Endothelial cell of umbilical vein (primary cell): ENCODE results near the gene SMIM33. TPM values are rescaled to one million over a fixed set of nuclear protein-coding genes. Genes with fewer than 3 reads are reported as not detected.
"Not testable (repeated sequence)": the region's sequence is repeated elsewhere in the genome, so short reads cannot be mapped to it uniquely, and the experiment has no call there.

Experiments used
- BruUV-seq: library from RNA; stranded (reverse); fragments of 400-500 nt; replicated peaks from 2 replicates; lab custom pipeline; 2021; lab: Mats Ljungman, UMichigan
- CTCF ChIA-PET: fragments of 300-600, 350-600 bp; sonication (Branson Sonifier 250); formaldehyde crosslinking; loops from one replicate; lab custom pipeline; 2021; ENCODE audit warnings: antibody characterized with exemption, inconsistent platforms; lab: Charles Lee
- POLR2A ChIA-PET: fragments of 300-600, 350-600 bp; sonication (Branson Sonifier 250); formaldehyde crosslinking; loops from one replicate; lab custom pipeline; 2021; ENCODE audit warnings: antibody characterized with exemption, inconsistent platforms; lab: Charles Lee
- DNase-seq: peaks from one replicate; pipeline ENCODE4 v3.0.0-alpha.2; 2011; ENCODE audit warnings: low read depth, low spot score
- FAIRE-seq: peaks from 2 replicates; lab custom pipeline; 2011; peaks lifted over from hg19 to GRCh38; lab: Jason Lieb, UNC
- H2AFZ ChIP-seq: 2 replicates; pipeline ENCODE4 v1.6.0; 2012; ENCODE audit warnings: low read depth, low read length, control low read depth, inconsistent platforms
- H3K27ac ChIP-seq: 2 replicates; pipeline ENCODE4 v1.5.1; 2011; ENCODE audit warnings: low read depth, mild to moderate bottlenecking, control low read depth, low read length, moderate library complexity; ENCODE audit not compliant: insufficient read depth
- H3K27me3 ChIP-seq, 2 experiments: 2 replicates each; pipeline versions ENCODE4 v1.6.0 to v1.6.1; 2011; ENCODE audit warnings: low read length in 2 of 2, mixed read lengths in 1 of 2; ENCODE audit not compliant: control insufficient read depth in 2 of 2, insufficient read depth in 2 of 2
- H3K36me3 ChIP-seq, 2 experiments: 2 replicates in 1 of 2; 3 replicates in 1 of 2; pipeline ENCODE4 v1.5.1; 2011; ENCODE audit warnings: low read length in 2 of 2, mild to moderate bottlenecking in 1 of 2, moderate library complexity in 1 of 2; ENCODE audit not compliant: control insufficient read depth in 2 of 2, insufficient read depth in 2 of 2; ENCODE audit errors: extremely low read depth in 1 of 2
- H3K4me1 ChIP-seq: 3 replicates; pipeline ENCODE4 v1.5.1; 2011; ENCODE audit warnings: mild to moderate bottlenecking, low read length; ENCODE audit not compliant: control insufficient read depth, insufficient read depth; ENCODE audit errors: extremely low read depth
- H3K4me2 ChIP-seq: 2 replicates; pipeline ENCODE4 v1.6.1; 2011; ENCODE audit warnings: low read length, control low read depth, mixed read lengths; ENCODE audit not compliant: insufficient read depth
- H3K4me3 ChIP-seq, 3 experiments: fragments of 200-600 bp in 1 of 3; sonication (generic), shearing (Covaris generic) in 1 of 3; replicated peaks in 1 of 3; 2 replicates each; pipeline ENCODE4 v1.5.1; 2011 to 2016; ENCODE audit warnings: control low read depth in 3 of 3, low read length in 3 of 3, mild to moderate bottlenecking in 2 of 3, inconsistent platforms in 1 of 3, low read depth in 1 of 3, moderate library complexity in 1 of 3; ENCODE audit not compliant: insufficient read depth in 1 of 3
- H3K79me2 ChIP-seq: 2 replicates; pipeline ENCODE4 v1.6.0; 2012; ENCODE audit warnings: low read length, inconsistent platforms; ENCODE audit not compliant: control insufficient read depth, insufficient read depth
- H3K9ac ChIP-seq: replicated peaks from 2 replicates; pipeline ENCODE3; 2011; ENCODE audit warnings: low read length, control low read depth; ENCODE audit not compliant: insufficient read depth; ENCODE audit errors: extremely low read depth
- H3K9me1 ChIP-seq: replicated peaks from 3 replicates; pipeline ENCODE4 v1.6.0; 2011; ENCODE audit warnings: mild to moderate bottlenecking, low read length; ENCODE audit not compliant: control insufficient read depth, insufficient read depth; ENCODE audit errors: extremely low read depth
- H3K9me3 ChIP-seq: replicated peaks from 2 replicates; pipeline ENCODE4 v1.5.1; 2012; ENCODE audit warnings: low read length, inconsistent platforms; ENCODE audit not compliant: control insufficient read depth, insufficient read depth
- H4K20me1 ChIP-seq: replicated peaks from 2 replicates; pipeline ENCODE3; 2011; ENCODE audit warnings: mild to moderate bottlenecking, low read length; ENCODE audit not compliant: control insufficient read depth, insufficient read depth; ENCODE audit errors: extremely low read depth
- CTCF ChIP-seq, 2 donors: IDR thresholded peaks; 1 replicate in 1 of 2; 2 replicates in 1 of 2; pipeline ENCODE4 v1.5.1; 2011; ENCODE audit warnings: low read length in 2 of 2, mild to moderate bottlenecking in 2 of 2, moderate library complexity in 2 of 2, control low read depth in 1 of 2, inconsistent platforms in 1 of 2, low read depth in 1 of 2; ENCODE audit not compliant: insufficient read depth in 1 of 2; ENCODE audit errors: extremely low read depth in 1 of 2
- EZH2 ChIP-seq: IDR thresholded peaks from 2 replicates; pipeline ENCODE4 v1.6.1; 2012; ENCODE audit warnings: borderline replicate concordance, low read depth, mild to moderate bottlenecking, moderate library complexity, low read length, inconsistent platforms; ENCODE audit not compliant: severe bottlenecking
- FOS ChIP-seq: IDR thresholded peaks from 2 replicates; pipeline ENCODE4 v1.6.1; 2011; ENCODE audit warnings: mild to moderate bottlenecking, low read length, moderate library complexity, borderline replicate concordance; ENCODE audit not compliant: insufficient read depth
- GATA2 ChIP-seq: IDR thresholded peaks from 2 replicates; pipeline ENCODE4 v1.7.0; 2011; ENCODE audit warnings: low read depth, mild to moderate bottlenecking, moderate library complexity, mixed read lengths, low read length; ENCODE audit not compliant: insufficient read length, insufficient read depth
- JUN ChIP-seq: IDR thresholded peaks from 2 replicates; pipeline ENCODE4 v1.6.1; 2011; ENCODE audit warnings: borderline replicate concordance, low read depth; ENCODE audit not compliant: insufficient read length, insufficient read depth
- MAX ChIP-seq: IDR thresholded peaks from 2 replicates; pipeline ENCODE4 v1.6.1; 2011; ENCODE audit not compliant: insufficient read depth, insufficient read length
- MYC ChIP-seq: IDR thresholded peaks from one replicate; pipeline ENCODE4 v1.6.1; 2011; ENCODE audit warnings: mild to moderate bottlenecking, low read depth, low read length
- POLR2A ChIP-seq: IDR thresholded peaks from 2 replicates; pipeline ENCODE4 v1.6.1; 2012; ENCODE audit warnings: low read depth, mild to moderate bottlenecking, control low read depth, low read length
- POLR2AphosphoS5 ChIP-seq: IDR thresholded peaks from 2 replicates; pipeline ENCODE4 v1.6.1; 2012; ENCODE audit warnings: low read depth, mild to moderate bottlenecking, control low read depth, low read length, moderate library complexity; ENCODE audit not compliant: insufficient read depth
- dilution Hi-C: fragments of 300-500 bp; cut with MboI; formaldehyde crosslinking; loops from one replicate; pipeline ENCODE4 v1.15.0; 2019; ENCODE audit warnings: low sequenced_read_pairs; ENCODE audit not compliant: extremely low pct_ligation_motif_present
- intact Hi-C: fragments of 100-400 bp; cut with micrococcal nuclease; formaldehyde crosslinking; loops from one replicate; pipeline ENCODE4 v1.10.0; 2022
- polyA plus RNA-seq, 4 experiments: library from polyadenylated mRNA; depleted of rRNA in 3 of 4; stranded (reverse) in 3 of 4; unstranded in 1 of 4; fragments of >200 nt; gene quantifications; 2 replicates each; pipeline versions ENCODE4 v1.2.1 to v1.2.3, GENCODE V29; 2011 to 2012; ENCODE audit warnings: missing spikeins in 1 of 4
- total RNA-seq: library from RNA; stranded (reverse); gene quantifications from 2 replicates; pipeline ENCODE4 v1.2.3, GENCODE V29; 2021

SMIM33 gene
- total and polyA plus RNA-seq, 2 donors (not counting 3 experiments of a cell fraction or from before 2014, with no cell fraction given): not detected

GRCh38 chr5:139501381-139501780 is 30.6 kb downstream of the SMIM33 start:
- Histone ChIP-seq H3K79me2 (no peaks in the 10 kb centered on the region), H2AFZ (no peak overlapping the region), H3K4me2 (no peak overlapping the region), H3K27me3 (no peaks in the 10 kb centered on the region), H3K4me1 (peaks cover 5% of the 10 kb centered on the region), H3K36me3 (no peaks in the 10 kb centered on the region), H4K20me1 (no peaks in the 10 kb centered on the region), H3K9me1 (no peaks in the 10 kb centered on the region), H3K27ac (no peak overlapping the region), H3K4me3 (no peak overlapping the region), H3K9ac (no peak overlapping the region), H3K9me3 (no peaks in the 10 kb centered on the region)
- intact Hi-C loops (no loop called here), dilution Hi-C loops (no loop called here)
- TF ChIP-seq EZH2 (no peak), JUN (no peak), POLR2A (no peak), POLR2AphosphoS5 (no peak), CTCF (IDR thresholded peaks at IDR 0.05; ENCODE audit: extremely low read depth in 1 of 2, insufficient read depth in 1 of 2, low read depth in 1 of 2, low read length in 2 of 2) (no peak), GATA2 (no peak), MYC (no peak), MAX (no peak), FOS (no peak)
- no peak for FAIRE-seq
- DNase-seq: no peak
- ChIA-PET POLR2A (no interaction called here), CTCF (no interaction called here)
- no TSS peak for BruUV-seq

GRCh38 chr5:139503036-139503817 is 32.4 kb downstream of the SMIM33 start:
- CTCF ChIA-PET: interaction anchor here (0.6 to 1.8 kb wide), 5 partner anchors 10 to 81 kb away, joined by 3 to 6 read pairs (median 5); no protein-coding TSS in a partner anchor
- H3K4me3 ChIP-seq, dilution Hi-C loops, H3K9me3 ChIP-seq, H3K4me1 ChIP-seq, BruUV-seq, intact Hi-C loops, H3K27ac ChIP-seq, H3K4me2 ChIP-seq, POLR2A ChIA-PET, H3K9ac ChIP-seq, FAIRE-seq, DNase-seq, H3K27me3 ChIP-seq, H4K20me1 ChIP-seq, H3K79me2 ChIP-seq, H3K9me1 ChIP-seq, H3K36me3 ChIP-seq, H2AFZ ChIP-seq: not testable (repeated sequence)

GRCh38 chr5:139503879-139504278 is 33.1 kb downstream of the SMIM33 start:
- CTCF ChIA-PET: interaction anchor here (0.6 to 1.8 kb wide), 3 partner anchors 10 to 82 kb away, joined by 3 to 5 read pairs (median 5); no protein-coding TSS in a partner anchor
- H2AFZ ChIP-seq, H3K36me3 ChIP-seq, H3K9me3 ChIP-seq, H3K79me2 ChIP-seq, H3K4me1 ChIP-seq, DNase-seq, H3K9me1 ChIP-seq, H3K9ac ChIP-seq, FAIRE-seq, H3K4me2 ChIP-seq, dilution Hi-C loops, POLR2A ChIA-PET, H3K27ac ChIP-seq, BruUV-seq, intact Hi-C loops, H3K4me3 ChIP-seq, H3K27me3 ChIP-seq, H4K20me1 ChIP-seq: not testable (repeated sequence)
